Neural crest cell (in vitro differentiated cells): ENCODE measurements around the gene SLC52A3. TPM values are rescaled to one million over a fixed set of nuclear protein-coding genes. Genes with fewer than 3 reads are reported as not detected.

Experiments used
- DNase-seq: peaks from one replicate; pipeline ENCODE4 v3.0.0; 2021; ENCODE audit warnings: low read depth, mixed read lengths, low spot score
- H3K27ac Mint-ChIP-seq: one replicate; pipeline ENCODE4 v1.8.0; 2021; ENCODE audit warnings: mild to moderate bottlenecking, mixed read lengths; ENCODE audit not compliant: unreplicated experiment
- H3K27me3 Mint-ChIP-seq: 2 replicates; pipeline ENCODE4 v1.8.0; 2021; ENCODE audit warnings: low read depth, mild to moderate bottlenecking, mixed read lengths
- H3K36me3 Mint-ChIP-seq: 2 replicates; pipeline ENCODE4 v1.8.0; 2021; ENCODE audit warnings: low read depth, mild to moderate bottlenecking, mixed read lengths
- H3K4me1 Mint-ChIP-seq: 2 replicates; pipeline ENCODE4 v1.8.0; 2021; ENCODE audit warnings: mixed read lengths
- H3K4me3 Mint-ChIP-seq: one replicate; pipeline ENCODE4 v1.8.0; 2021; ENCODE audit warnings: mild to moderate bottlenecking, mixed read lengths
- H3K9me3 Mint-ChIP-seq: 2 replicates; pipeline ENCODE4 v1.8.0; 2021; ENCODE audit warnings: mixed read lengths
- CTCF ChIP-seq: fragments of 200-600 bp; sonication (generic); conservative IDR thresholded peaks from 2 replicates; pipeline ENCODE4 v1.5.0; 2021; ENCODE audit warnings: antibody characterized with exemption, mild to moderate bottlenecking
- total RNA-seq: library from RNA; stranded (reverse); gene quantifications from 2 replicates; pipeline ENCODE4 v1.2.1, GENCODE V29; 2021

Gene SLC52A3
- total RNA-seq, 1 donor from 2014 or later = not detected

GRCh38 chr20:750801-751200 lies 17.5 kb downstream of the SLC52A3 start:
- TF ChIP-seq CTCF = no peak
- H3K36me3 Mint-ChIP-seq = no peaks in the 10 kb centered on the region
- no peak overlapping the region for H3K4me3 Mint-ChIP-seq
- no peak for DNase-seq
- peaks cover 1% of the 10 kb centered on the region for H3K9me3 Mint-ChIP-seq
- no peak overlapping the region for H3K27ac Mint-ChIP-seq
- H3K27me3 Mint-ChIP-seq = peaks cover 9% of the 10 kb centered on the region
- H3K4me1 Mint-ChIP-seq = no peaks in the 10 kb centered on the region

- DNase-seq = no peak
- Mint-ChIP-seq H3K4me3 (no peak overlapping the region), H3K36me3 (peaks cover 4% of the 10 kb centered on the region), H3K27ac (no peak overlapping the region), H3K4me1 (no peaks in the 10 kb centered on the region), H3K27me3 (peaks cover 32% of the 10 kb centered on the region), H3K9me3 (peaks cover 10% of the 10 kb centered on the region)
- no peak for TF ChIP-seq CTCF
Observed at GRCh38 chr20:745683-746301, 22.5 kb downstream of the SLC52A3 start.

- no peak overlapping the region for H3K27ac Mint-ChIP-seq
- H3K27me3 Mint-ChIP-seq = peaks cover 32% of the 10 kb centered on the region
- H3K36me3 Mint-ChIP-seq = peaks cover 4% of the 10 kb centered on the region
- no peak for TF ChIP-seq CTCF
- H3K4me3 Mint-ChIP-seq = no peak overlapping the region
- DNase-seq = no peak
- peaks cover 10% of the 10 kb centered on the region for H3K9me3 Mint-ChIP-seq
- no peaks in the 10 kb centered on the region for H3K4me1 Mint-ChIP-seq
Observed at GRCh38 chr20:742156-742555, 26.1 kb downstream of the SLC52A3 start.

- Mint-ChIP-seq H3K9me3 (peaks cover 10% of the 10 kb centered on the region), H3K4me1 (no peaks in the 10 kb centered on the region), H3K27ac (no peak overlapping the region), H3K36me3 (peaks cover 4% of the 10 kb centered on the region), H3K4me3 (no peak overlapping the region), H3K27me3 (peaks cover 32% of the 10 kb centered on the region)
- TF ChIP-seq CTCF = no peak
- DNase-seq = no peak
Observed at GRCh38 chr20:741620-742019, 26.7 kb downstream of the SLC52A3 start.

GRCh38 chr20:740162-740561 lies 28.1 kb downstream of the SLC52A3 start:
- Mint-ChIP-seq H3K36me3 (no peaks in the 10 kb centered on the region), H3K9me3 (peaks cover 3% of the 10 kb centered on the region), H3K4me1 (no peaks in the 10 kb centered on the region), H3K27ac (no peak overlapping the region), H3K27me3 (peaks cover 32% of the 10 kb centered on the region), H3K4me3 (no peak overlapping the region)
- no peak for DNase-seq
- no peak for TF ChIP-seq CTCF
